Central memory CD4-positive, alpha-beta T cell (primary cell): ENCODE measurements around the gene ABHD6.
A peak's percentile ranks its signal among the peaks of the same experiment; 100 is the strongest.
"Not testable (repeated sequence)": the region's sequence is repeated elsewhere in the genome, so short reads cannot be mapped to it uniquely, and the experiment has no call there.

Source experiments
- DNase-seq: peaks from one replicate; pipeline ENCODE4 v3.0.0; 2022
- total RNA-seq, 3 experiments: gene quantifications; one replicate each; lab custom pipeline; 2026; lab: John Stamatoyannopoulos, UW

Gene ABHD6, protein sequence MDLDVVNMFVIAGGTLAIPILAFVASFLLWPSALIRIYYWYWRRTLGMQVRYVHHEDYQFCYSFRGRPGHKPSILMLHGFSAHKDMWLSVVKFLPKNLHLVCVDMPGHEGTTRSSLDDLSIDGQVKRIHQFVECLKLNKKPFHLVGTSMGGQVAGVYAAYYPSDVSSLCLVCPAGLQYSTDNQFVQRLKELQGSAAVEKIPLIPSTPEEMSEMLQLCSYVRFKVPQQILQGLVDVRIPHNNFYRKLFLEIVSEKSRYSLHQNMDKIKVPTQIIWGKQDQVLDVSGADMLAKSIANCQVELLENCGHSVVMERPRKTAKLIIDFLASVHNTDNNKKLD
- 2.3 to 8.2 (median 7.6) reads per million in 3 experiments for total RNA-seq

DNA sequence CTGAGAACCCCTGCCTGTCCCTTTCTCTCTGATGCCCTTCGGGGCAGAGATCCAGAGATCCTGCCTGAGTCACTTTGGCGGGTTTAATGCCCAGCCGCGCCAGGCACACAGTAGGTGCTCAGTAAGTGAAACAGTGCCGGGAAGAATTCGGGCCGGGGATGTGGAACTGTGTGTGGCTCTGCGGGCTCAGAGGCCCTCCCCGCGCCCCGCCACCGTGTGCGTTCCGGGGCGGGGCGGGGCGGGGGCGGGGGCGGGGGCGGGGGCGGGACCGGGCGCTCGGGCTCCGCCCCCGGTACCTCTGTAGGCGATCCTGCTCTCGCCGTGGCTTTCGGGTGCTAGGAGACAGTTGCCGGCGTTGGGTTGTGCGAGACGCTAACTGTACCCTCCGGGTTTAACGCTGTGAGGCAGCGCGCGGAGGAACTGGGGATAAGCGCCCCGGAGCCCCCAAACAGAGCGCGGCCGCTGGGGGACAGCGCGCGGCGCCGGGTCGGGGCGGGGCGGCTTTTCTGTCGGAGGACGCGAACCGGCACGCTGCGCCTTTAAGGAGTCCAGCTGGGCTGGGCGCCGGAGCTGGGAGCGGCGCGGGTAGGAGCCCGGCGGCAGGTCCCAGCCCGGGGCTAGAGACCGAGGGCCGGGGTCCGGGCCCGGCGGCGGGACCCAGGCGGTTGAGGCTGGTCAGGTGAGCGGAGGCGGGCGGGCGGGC lies at the start of gene ABHD6:
TSS of gene ABHD6 (plus strand) at position 555 of the 703 bp plus-strand sequence. CDS start 18,795 bp downstream, outside the sequence.
- DNase-seq = peak; percentile 83

DNA sequence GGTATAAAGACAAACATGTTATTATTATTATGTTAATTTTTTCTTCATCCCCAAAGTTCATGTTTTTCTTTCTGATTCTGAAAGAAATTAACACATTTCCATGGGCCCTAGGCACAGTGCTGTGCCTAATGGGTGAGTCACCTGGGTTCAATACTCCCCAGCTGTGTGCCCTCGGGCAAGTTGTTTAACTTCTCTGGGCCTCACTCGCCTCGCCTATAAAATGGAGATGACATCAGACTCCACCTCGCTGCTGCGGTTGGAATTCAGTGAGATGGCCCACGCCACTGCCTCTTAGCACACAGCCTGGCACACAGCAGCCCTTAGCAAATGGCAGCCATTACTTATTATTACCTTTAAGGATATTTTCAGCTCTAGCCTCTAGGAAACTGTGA lies 49.4 kb upstream of the ABHD6 start:
- DNase-seq = no peak

DNA sequence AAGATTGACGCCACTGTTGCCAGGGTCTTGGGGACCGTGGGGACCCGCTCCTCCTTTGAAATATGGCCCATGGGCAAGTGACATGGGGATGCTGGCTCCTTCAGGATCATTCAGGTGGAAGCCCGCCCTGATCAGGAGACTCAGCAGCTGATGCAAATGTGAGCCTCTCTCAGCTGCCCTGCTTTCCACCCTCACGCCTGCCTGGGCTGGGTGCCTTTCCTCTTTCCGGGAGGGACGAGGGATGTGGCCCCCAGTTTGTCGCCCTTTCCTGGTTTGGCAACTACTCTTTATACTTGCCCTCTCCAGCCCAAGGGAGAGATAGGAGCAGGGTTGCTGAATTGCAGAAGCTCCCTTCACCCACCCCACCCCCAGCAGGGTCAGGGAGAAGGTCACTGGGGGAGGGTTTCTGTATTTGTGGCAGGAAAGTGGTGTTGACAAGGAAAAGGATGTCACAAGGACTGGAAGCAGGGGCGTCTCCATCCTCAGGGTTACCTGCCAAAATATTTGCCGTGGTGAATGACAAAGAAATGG lies 48.6 kb upstream of the ABHD6 start:
- DNase-seq = no peak

DNA sequence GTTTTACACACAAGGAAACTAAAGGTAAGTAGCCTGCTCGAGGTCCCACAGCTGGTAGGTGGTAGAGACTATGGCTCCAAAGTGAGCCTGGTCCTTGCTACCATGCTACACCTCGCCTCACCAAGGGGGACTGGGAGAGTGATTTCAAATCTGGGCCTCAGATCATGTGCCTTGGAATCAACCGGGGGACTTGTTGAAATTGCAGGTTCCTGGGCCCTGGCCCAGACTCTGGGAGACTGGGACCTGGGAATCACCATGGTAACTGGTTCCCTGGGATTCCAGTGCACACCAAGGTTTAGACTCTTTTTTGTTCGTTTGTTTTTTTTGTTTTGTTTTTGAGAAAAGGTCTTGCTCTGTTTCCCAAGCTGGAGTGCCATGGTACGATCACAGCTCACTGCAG lies 47.9 kb upstream of the ABHD6 start:
- DNase-seq = no peak

DNA sequence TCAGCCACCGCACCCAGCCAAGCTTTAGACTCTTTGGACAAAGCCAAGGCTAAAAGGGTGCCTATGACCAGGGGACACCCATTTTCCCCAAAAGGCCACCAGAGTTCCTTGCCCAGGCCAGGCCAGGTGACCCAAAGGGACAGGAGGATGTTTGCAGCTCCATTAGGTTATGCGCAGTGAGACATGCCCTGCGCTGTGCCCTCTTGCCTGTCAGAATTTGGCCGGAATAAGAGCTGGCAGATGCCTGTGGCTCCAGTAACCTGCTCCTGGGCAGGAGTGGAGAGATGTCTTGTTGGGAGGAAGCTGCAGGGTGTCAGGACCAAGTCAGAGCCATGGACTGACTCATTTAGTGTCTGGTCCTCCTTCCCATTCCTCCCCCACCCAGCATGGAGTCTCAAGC lies 47.3 kb upstream of the ABHD6 start:
- no peak for DNase-seq

DNA sequence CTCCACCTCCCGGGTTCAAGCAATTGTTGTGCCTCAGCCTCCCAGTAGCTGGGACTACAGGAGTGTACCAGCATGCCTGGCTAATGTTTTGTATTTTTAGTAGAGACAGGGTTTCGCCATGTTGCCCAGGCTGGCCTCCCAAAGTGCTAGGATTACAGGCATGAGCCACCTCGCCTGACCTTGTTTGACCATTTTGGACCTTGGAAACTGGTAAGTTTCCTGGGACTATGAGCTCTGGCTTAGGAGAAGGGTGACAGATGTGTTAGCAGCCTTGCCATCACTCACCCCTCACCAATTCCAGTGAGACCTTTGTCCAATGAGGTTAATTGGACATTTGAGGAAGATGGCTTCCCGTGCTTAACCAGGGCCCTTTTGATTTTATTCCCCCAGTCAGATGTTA lies 46.7 kb upstream of the ABHD6 start:
- DNase-seq = no peak

DNA sequence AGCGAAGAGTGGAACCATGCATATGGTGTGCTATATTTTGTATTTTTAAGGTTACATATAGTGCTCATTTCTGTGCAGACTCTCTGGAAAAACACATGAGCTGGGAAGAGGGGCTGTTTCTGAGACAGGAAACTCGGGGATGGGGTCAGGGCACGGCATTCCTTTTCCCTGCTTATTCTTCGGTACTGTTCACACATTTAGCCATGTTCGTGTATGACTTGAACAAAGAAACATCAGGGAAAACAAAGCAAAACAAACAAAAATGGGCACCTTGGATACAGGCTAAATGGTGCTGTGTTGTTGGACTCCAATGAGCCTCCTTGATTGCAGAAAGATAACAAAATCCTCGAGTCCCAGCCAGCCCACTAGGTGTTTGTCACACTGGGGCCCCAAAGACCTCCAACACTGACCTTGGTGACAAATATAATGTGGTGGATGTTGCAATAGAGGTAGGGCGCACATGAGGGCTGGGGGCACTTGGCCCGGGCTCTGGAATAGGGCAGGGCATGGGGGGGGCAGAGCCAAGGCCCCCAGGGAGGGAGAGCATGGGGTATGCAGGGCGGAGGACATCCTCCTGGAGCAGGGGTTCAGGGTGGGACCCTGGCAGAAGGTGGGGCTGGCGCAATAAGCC lies 46.1 kb upstream of the ABHD6 start:
- no peak for DNase-seq

DNA sequence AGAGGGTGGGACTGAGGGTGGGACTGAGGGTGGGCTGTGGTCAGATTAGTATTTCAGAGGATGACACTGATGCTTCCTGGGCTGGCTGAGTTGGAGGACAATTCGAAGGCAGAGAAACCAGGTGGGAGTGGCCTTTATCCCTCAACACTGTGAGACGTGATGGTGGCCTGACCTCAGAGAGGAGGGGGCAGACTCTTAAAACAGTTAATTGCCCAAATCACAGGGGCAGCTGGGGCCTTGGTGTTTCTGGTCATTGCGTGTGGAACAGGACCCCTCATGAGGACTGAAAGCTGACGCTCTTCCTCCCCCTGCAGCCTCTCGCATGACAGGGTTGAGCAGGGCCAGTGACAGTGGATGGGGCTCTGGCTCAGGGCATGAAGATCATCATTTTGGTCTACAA lies 45.5 kb upstream of the ABHD6 start:
- no peak for DNase-seq

DNA sequence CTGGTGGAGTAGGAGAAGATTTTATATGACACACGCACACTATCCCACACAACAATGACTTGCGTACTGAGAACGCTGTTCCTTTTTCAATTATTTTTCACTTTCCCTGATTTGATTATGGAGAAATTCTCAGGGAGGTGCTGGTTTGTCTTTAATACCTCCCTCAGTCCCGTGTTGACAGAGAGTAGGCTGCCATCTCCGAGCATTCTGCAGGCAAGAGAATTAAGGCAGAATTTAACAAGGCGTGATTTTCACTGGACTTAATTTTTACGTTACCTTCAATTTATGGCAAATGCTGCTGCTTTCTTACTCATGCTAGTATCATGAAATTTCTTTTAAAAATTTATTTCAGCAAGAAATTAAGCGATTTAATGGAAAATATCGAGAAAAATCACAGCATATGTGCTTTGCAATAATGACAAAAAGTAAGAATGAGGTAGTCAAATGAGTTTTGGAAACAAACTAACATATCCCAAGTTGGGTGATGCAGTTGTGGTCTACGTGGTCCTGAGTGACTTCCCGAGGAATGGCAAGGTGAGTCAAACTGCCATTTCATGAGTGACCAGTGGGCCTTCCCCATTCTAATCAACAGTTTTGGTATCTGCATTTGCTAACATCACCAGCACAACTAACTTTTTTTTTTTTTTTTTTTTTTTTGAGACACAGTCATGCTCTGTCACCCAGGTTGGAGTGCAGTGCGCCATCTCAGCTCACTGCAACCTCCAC lies 43.7 kb upstream of the ABHD6 start:
- no peak for DNase-seq

DNA sequence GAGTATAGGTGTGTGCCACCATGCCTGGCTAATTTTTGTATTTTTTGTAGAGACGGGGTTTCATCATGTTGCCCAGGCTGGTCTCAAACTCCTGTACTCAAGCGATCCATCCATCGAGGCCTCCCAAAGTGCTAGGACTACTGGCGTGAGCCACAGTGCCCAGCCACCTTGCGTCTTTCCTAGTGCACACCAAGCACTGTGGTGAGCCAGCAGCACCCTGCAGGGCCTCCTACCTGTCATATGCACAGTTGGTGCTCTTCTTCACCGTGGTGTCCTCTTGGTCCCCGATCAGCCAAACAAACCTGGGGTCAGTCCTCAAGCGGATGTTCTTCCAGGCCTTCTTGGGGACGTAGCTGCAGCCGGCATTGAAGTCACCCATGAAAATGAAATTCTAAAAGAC lies 40.0 kb upstream of the ABHD6 start:
- no peak for DNase-seq

DNA sequence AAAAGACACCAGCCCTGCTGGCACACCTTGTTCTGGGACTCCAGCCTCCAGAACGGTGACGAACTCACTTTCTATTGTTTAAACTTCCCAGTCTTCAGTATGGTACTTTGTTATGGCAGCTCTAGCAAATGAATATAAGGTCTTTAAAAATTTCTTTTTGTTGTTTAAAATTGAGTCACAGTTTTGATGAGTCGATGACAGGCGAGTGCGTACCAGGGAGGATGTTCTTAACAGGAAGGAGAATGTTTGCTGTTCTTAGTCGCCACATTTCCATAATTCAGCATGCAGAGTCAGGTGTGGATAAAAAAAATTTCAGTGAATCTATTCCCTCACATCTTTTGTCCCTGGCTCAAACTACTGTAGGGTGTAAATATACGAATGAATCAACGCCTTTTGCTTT lies 39.2 kb upstream of the ABHD6 start:
- DNase-seq = no peak

DNA sequence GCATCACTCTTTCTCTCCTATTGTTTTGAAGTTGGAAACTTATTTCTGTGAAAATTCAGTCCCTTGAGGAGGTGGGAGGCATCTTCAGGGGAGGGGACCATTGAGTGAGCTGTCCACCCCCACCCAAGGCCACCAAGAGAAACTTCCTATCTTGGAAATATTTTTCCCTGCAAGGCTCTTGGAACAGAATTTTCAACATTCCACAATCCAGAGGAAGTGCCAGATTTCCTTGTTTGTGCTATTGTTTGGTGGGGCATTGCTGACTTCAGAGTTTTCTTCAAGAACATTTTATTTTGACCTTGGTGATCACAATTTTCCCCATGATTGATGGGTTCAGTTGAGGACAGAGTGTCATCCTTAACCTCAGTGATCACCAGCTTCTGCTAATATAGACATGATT lies 38.8 kb upstream of the ABHD6 start:
- DNase-seq = no peak

DNA sequence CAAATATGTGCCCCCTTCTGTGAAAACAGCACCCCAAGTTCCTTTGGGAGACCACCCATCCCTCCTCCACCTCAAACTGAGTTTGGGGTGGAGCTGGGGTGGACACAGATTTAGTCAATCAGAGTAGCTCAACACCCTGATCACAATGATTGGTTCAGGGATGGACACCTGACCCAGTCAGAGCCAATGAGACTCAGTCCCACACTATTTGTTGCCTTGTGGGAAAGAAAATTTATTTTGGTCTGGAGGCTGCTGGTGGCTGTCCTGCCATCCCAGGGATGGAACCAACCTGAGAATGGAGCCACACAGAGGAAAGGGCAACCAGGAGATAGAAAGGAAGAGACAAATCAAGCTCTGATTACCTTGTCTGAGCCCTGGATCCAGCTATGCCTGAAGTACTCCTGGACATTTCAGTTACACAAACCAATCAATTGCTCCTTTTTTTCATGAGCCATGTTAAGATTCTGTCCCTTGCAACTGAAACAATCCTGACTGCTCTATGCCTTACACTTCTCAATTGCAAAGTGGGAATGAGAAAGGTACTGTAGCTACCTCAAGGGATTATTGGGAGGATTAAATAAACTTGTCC lies 37.4 kb upstream of the ABHD6 start:
- DNase-seq = no peak

DNA sequence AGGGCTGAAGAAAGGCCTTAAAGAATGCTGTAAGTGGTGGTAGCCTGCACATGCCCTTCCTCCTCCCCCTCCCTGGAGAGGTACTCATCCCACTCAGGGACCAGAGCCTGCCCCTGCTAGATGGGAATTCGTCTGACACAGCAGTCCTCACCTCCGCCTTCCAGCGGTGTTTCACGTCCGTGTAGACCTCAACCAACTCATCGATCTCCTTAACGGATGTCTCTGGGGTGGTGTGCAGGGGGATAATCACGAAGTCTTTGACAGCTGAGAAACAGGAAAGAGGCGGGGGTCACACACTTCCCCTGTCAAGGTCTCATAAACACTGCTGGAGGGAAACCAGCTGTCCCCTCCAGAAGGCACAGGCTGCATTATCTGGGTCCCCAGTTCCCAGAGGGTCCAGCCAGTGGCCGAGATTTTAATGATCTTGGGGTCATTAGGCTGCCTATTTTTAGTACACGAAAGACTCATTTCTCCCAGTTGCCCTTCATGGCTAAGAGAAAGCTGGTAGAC lies 36.7 kb upstream of the ABHD6 start:
- DNase-seq = no peak

DNA sequence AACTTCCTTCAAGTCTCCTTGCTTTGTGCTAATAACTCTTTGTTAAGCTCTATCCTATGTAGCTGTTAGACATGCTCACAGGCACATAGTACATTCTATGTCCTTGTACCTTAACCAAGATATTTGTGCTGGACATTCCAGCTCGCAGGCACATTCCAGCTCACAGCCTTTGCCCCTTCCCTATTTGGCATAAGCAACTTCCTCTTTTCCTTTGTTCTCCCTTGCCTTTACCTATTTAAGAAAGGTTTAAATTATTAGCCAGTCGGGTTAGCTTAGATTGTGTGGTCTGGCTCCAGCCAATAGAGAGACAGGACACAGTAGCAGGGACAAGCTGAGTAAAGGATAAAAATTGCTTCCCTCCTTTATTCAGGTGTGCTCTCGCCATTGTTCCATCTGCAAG lies 36.1 kb upstream of the ABHD6 start:
- DNase-seq = not testable (repeated sequence)

DNA sequence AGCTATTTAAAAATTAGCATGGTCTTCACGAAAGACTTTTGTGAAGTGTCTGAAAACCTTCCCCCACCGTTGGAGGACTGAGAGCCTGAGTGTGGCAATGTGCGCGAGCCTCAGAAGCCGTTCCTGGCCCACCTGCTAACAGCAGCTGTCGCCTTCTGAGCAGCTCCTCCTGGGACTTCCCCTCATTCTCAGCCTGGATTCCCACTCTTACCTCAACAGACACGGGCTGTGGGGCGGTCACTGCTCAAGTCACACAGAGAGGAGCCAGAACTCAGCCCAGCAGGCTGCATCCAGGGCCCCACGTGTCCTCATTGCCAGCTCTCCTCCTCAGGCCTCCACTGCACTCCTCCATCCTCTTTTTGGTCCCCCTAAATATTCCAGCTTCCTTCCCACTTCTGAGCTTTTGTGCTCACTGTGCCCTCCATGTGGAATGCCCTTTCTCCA lies 34.7 kb upstream of the ABHD6 start:
- DNase-seq = no peak

DNA sequence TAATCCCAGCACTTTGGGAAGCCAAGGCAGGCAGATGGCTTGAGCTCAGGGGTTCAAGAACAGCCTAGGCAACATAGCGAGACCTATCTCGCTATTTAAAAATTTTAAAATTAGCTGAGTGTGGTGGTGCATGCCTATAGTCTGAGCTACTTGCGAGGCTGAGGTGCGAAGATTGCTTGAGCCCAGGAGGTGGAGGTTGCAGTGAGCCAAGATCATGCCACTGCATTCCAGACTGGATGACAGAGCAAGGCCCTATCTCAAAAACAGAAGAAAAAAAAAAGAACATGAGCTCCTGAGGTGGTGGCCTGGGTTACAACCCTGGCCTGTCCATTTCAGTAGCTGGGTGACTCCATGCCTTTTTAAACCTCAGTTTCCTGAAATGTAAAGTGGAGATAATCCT lies 34.1 kb upstream of the ABHD6 start:
- DNase-seq = no peak

DNA sequence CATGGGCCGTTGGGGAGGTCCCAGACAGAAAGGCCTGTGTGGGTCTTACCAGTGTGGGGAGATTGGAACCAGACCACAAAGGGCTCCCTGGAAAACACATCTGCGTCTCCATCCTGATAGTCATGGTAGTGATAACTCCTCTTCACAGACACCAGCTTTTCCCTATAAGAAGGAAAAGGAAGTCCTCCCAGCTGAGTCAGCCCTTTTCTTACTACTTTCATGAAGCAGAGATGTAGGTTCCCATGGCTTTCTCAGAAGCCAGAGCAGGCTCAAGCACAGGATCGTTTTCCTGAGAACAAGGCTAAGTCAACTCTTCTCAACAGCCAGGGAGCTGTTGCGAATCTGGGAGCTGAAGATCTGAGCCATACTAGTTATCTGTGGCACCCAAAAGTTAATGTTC lies 32.9 kb upstream of the ABHD6 start:
- no peak for DNase-seq

DNA sequence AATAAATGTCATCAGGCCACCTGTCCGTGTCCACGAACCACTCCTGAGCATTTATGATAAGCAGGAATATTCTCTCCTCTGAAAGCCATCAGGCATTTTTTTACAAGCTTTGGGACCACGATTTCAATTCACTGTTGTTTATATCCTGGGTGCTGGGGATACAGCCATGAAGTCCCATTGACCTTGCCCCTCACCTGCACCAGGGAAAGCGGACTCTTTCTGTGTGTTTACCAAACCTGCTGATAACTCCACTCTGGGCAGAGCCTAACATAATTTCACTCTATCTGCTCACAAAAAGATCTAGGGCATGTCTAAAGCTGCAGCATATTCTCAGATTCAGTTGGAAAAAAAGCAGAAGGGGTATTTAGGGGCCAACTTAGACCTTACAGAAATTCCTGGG lies 31.6 kb upstream of the ABHD6 start:
- no peak for DNase-seq

DNA sequence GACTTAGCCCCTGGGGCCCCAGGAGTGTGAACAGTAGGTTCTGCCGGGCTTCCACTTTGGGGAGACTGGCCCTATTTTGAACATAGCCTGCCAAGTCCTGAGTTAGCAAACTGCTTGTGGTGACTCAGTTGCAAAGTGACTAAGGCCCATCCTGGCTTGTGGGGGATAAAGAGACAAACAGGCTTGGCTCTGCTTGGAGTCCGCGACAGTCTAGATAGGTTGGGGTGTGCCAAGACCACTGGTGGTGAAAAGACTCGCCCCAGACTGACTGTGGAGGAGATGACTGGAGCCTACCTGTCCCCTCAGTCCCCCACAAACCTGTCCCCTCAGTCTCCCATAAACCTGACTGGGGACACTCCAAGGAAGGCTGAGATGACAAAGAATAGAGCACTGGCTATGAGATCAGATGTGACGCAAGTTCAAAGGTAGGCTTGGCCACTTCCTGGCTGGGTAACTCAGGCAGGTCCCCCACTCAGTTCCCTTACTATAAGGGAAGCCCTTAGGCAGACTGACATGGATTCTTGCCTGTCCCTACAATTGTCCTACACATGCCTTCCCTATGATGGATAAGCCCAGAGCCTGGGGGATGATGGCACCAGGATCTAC lies 31.1 kb upstream of the ABHD6 start:
- no peak for DNase-seq

DNA sequence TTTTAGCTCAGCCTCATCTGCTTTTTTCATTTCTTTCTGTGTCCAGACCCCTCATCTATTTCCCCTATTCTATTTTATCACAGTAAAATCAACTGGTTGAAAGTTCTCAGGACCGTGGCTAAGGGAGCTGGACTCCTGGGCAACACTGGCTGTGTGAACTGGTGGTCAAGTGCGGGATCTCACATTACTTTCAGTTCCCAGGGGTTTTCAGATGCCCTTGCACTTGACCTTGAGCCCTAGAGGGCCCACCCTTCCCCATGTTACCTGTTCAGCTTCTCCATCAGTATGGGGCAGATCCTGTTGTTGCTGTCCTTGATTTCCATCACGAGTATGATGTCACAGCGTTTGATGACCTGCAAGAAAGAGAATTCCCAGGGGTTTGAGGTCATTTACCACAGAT lies 29.6 kb upstream of the ABHD6 start:
- DNase-seq = no peak

DNA sequence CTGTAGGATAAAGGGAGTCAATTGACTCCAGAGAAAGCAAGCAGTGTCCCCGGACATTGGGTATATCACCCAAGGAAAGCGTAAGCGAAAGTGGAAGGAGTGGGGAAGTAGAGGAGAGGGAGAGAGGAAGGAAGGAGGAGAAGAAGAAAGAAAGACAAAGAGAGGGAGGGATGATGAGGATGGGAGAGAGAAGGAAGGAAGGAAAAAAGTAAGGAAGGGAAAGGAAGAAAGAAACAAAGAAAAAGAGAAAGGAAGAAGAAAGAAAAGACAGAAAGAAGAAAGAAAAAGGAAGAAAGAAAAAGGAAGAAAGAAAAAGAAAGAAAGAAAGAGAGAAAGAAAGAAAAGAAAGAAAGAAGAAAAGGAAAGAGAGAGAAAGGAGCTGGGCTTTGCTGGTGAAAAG lies 27.7 kb upstream of the ABHD6 start:
- no peak for DNase-seq
